A673 (cell line): ENCODE data around the gene SLC66A2.

Experiments
- CTCF ChIP-seq: fragments of 300-800, 200-600 bp; sonication (generic); conservative IDR thresholded peaks from 2 replicates; pipeline ENCODE4 v1.5.1; 2017; ENCODE audit warnings: low read depth, mild to moderate bottlenecking, antibody characterized with exemption, low read length, moderate library complexity, mixed read lengths
- EZH2 ChIP-seq: fragments of 200-600 bp; sonication (generic); IDR thresholded peaks from 2 replicates; pipeline ENCODE4 v1.6.1; 2017; ENCODE audit warnings: borderline replicate concordance, low read depth, mild to moderate bottlenecking, mixed read lengths, antibody characterized with exemption, low read length; ENCODE audit not compliant: poor library complexity, severe bottlenecking

- TF ChIP-seq CTCF (no peak), EZH2 (no peak)
These were observed 53.4 kb downstream of the SLC66A2 start for GRCh38 chr18:79897940-79898625.
